ENCODE results near the gene MIPOL1. TPM values are rescaled to one million over a fixed set of nuclear protein-coding genes. Genes with fewer than 3 reads are reported as not detected.

The MIPOL1 gene
- total and polyA plus RNA-seq, 2 of the 4 experiments (the other 2 are of a cell fraction): 2.7 to 5.9 TPM

GRCh38 chr14:37594238-37594970, 396.7 kb downstream of the MIPOL1 start (continued):
- TF ChIP-seq, protein P1, sequence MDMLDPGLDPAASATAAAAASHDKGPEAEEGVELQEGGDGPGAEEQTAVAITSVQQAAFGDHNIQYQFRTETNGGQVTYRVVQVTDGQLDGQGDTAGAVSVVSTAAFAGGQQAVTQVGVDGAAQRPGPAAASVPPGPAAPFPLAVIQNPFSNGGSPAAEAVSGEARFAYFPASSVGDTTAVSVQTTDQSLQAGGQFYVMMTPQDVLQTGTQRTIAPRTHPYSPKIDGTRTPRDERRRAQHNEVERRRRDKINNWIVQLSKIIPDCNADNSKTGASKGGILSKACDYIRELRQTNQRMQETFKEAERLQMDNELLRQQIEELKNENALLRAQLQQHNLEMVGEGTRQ (IDR thresholded peaks at IDR 0.05; ENCODE audit: low read depth, low read length): no peak

- Histone ChIP-seq H3K4me1 (ENCODE audit: control insufficient read depth, insufficient read depth, low read length) (peaks cover 5% of the 10 kb centered on the region; the same call in 1 of the 2 replicates), H3K79me1 (ENCODE audit: low read depth in 1 of 2, low read length in 2 of 2) (no peaks in the 10 kb centered on the region), H2BK15ac (ENCODE audit: low read depth, low read length) (no peak within 1 kb of the TSS), H4K91ac (ENCODE audit: insufficient read depth, low read depth, low read length) (no peak within 1 kb of the TSS), H2BK20ac (ENCODE audit: low read depth, low read length) (no peak within 1 kb of the TSS), H3K4me3 (ENCODE audit: insufficient read depth, low read depth, low read length) (peak within 1 kb of the TSS; percentile 69), H2AK9ac (replicated peaks; ENCODE audit: low read depth, low read length, poor library complexity) (peak within 1 kb of the TSS; percentile 34), H4K8ac (ENCODE audit: low read depth in 2 of 2, low read length in 2 of 2) (no peak within 1 kb of the TSS), H3K4ac (ENCODE audit: low read depth, low read length) (no peak within 1 kb of the TSS), H2AK5ac (ENCODE audit: low read depth, low read length) (no peak within 1 kb of the TSS), H2AFZ (replicated peaks; ENCODE audit: low read length, poor library complexity) (peak within 1 kb of the TSS; percentile 69), H3K14ac (replicated peaks; ENCODE audit: low read depth, low read length) (no peak within 1 kb of the TSS), H4K20me1 (ENCODE audit: insufficient read depth, low read length) (no peaks in the 10 kb centered on the region), H3K27me3 (ENCODE audit: control insufficient read depth, insufficient read depth, low read length) (peaks cover 81% of the 10 kb centered on the region), H3K9me3 (ENCODE audit: control insufficient read depth, insufficient read depth, low read length) (peaks cover 21% of the 10 kb centered on the region), H3K18ac (ENCODE audit: low read depth, low read length) (no peak within 1 kb of the TSS), H3K36me3 (ENCODE audit: control insufficient read depth, insufficient read depth, low read length) (no peaks in the 10 kb centered on the region), H3K56ac (ENCODE audit: extremely low read depth, insufficient read depth, low read length) (no peak within 1 kb of the TSS), H3K9ac (ENCODE audit: low read depth, low read length) (no peak within 1 kb of the TSS), H2BK5ac (ENCODE audit: low read depth, low read length, poor library complexity, severe bottlenecking) (no peak within 1 kb of the TSS), H2BK120ac (ENCODE audit: low read depth, low read length) (no peak within 1 kb of the TSS), H3K27ac (ENCODE audit: insufficient read depth, low read length) (no peak within 1 kb of the TSS), H4K5ac (ENCODE audit: low read depth, low read length) (no peak within 1 kb of the TSS), H3K4me2 (ENCODE audit: low read depth, low read length) (peak within 1 kb of the TSS; percentile 77), H3K23ac (ENCODE audit: low read depth, low read length) (no peak within 1 kb of the TSS; the same call in 1 of the 2 replicates), H3K9me1 (ENCODE audit: insufficient read depth, low read length) (0 out of 2 replicates have a peak, but pooled peaks cover 3% of the 10 kb centered on the region)
- DNase-seq: peak; percentile 24
- intact Hi-C loops (cut with micrococcal nuclease): loop anchor here (1.0 to 5.0 kb wide), 3 partner anchors 112 to 349 kb away; no protein-coding TSS in a partner anchor
- ChIA-PET CTCF (interaction anchor here (0.8 to 1.2 kb wide), 2 partner anchors 349 to 359 kb away, joined by 6 to 8 read pairs; no protein-coding TSS in a partner anchor), POLR2A (ENCODE audit: unreplicated experiment) (interaction anchor here (0.6 kb wide), 1 partner anchor 135 kb away, joined by 4 read pairs; no protein-coding TSS in a partner anchor)
- peak; percentile 78 for ATAC-seq (ENCODE audit: low read depth)
- 5% methylated on average over 13 of the region's 92 CpGs; no CpG with 5 or more reads in 1 of the 2 experiments for WGBS, 2 experiments (ENCODE audit: extremely low coverage in 2 of 2, insufficient read length in 1 of 2)
- BruUV-seq (replicated peaks): no TSS peak
- in situ Hi-C loops (cut with MboI; ENCODE audit: low sequenced_read_pairs): no loop called here
- dilution Hi-C loops (cut with HindIII; ENCODE audit: low sequenced_read_pairs, unreplicated experiment): no loop called here
- TF ChIP-seq, protein P2, sequence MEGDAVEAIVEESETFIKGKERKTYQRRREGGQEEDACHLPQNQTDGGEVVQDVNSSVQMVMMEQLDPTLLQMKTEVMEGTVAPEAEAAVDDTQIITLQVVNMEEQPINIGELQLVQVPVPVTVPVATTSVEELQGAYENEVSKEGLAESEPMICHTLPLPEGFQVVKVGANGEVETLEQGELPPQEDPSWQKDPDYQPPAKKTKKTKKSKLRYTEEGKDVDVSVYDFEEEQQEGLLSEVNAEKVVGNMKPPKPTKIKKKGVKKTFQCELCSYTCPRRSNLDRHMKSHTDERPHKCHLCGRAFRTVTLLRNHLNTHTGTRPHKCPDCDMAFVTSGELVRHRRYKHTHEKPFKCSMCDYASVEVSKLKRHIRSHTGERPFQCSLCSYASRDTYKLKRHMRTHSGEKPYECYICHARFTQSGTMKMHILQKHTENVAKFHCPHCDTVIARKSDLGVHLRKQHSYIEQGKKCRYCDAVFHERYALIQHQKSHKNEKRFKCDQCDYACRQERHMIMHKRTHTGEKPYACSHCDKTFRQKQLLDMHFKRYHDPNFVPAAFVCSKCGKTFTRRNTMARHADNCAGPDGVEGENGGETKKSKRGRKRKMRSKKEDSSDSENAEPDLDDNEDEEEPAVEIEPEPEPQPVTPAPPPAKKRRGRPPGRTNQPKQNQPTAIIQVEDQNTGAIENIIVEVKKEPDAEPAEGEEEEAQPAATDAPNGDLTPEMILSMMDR (conservative IDR thresholded peaks at IDR 0.05; ENCODE audit: low read depth, low read length): no peak
- TF ChIP-seq SMC3 (IDR thresholded peaks at IDR 0.05; ENCODE audit: low read depth, low read length): no peak
- no peak for TF ChIP-seq MXI1 (IDR thresholded peaks at IDR 0.05; ENCODE audit: borderline replicate concordance, low read depth, low read length)
- no peak for TF ChIP-seq CEBPB (IDR thresholded peaks at IDR 0.05; ENCODE audit: low read depth, low read length)
- TF ChIP-seq NFE2L2 (IDR thresholded peaks at IDR 0.05; ENCODE audit: low read depth, low read length): no peak
- TF ChIP-seq, protein P1 (IDR thresholded peaks at IDR 0.05; ENCODE audit: low read depth, low read length): no peak
- no peak for TF ChIP-seq RCOR1 (IDR thresholded peaks at IDR 0.05; ENCODE audit: insufficient replicate concordance, low read length)
- TF ChIP-seq POLR2A (IDR thresholded peaks at IDR 0.05; ENCODE audit: low read depth, low read length): no peak
- no peak for TF ChIP-seq RFX5 (IDR thresholded peaks at IDR 0.05; ENCODE audit: low read depth, low read length)
- TF ChIP-seq RAD21 (IDR thresholded peaks at IDR 0.05; ENCODE audit: low read length): no peak
Measured at GRCh38 chr14:37594971-37595808, 397.5 kb downstream of the MIPOL1 start, which contains the start of the genes FOXA1 and TTC6. TSS of gene FOXA1 (minus strand) at chr14:37595249. CDS start at chr14:37594972, 277 bp downstream. TSS of gene TTC6 (plus strand) at chr14:37595629. CDS start at chr14:37622065, 26,436 bp downstream.
